GM12891 (cell line): ENCODE measurements around the gene IRF5.

Experiments used
- POLR2A ChIP-seq: IDR thresholded peaks from 2 replicates; pipeline ENCODE4 v1.6.1; 2011; ENCODE audit warnings: low read depth, low read length, control low read depth
- POU2F2 ChIP-seq: IDR thresholded peaks from 2 replicates; pipeline ENCODE4 v1.6.1; 2011; ENCODE audit warnings: low read depth, mild to moderate bottlenecking, control low read depth, low read length, moderate library complexity

GRCh38 chr7:128890306-128891109, 47.2 kb upstream of the IRF5 start:
- no peak for TF ChIP-seq POLR2A
- no peak for TF ChIP-seq POU2F2
